Esophagus squamous epithelium (tissue), 5 donors: Measurements from ENCODE around the gene FERMT2. TPM values are rescaled to one million over a fixed set of nuclear protein-coding genes. Genes with fewer than 3 reads are reported as not detected.

ENCODE experiments used
- DNase-seq: peaks from one replicate; lab custom pipeline; 2025; lab: John Stamatoyannopoulos, UW
- H3K27ac ChIP-seq, 4 donors: fragments of 200-600 bp; sonication (generic); one replicate each; pipeline ENCODE4 v1.5.1; 2016 to 2019; ENCODE audit warnings: mild to moderate bottlenecking in 1 of 4
- H3K27me3 ChIP-seq, 4 donors: fragments of 200-600 bp; sonication (generic); 1 replicate in 3 of 4; 2 replicates in 1 of 4; pipeline versions ENCODE4 v1.5.1 to v1.6.0; 2017 to 2021; ENCODE audit warnings: antibody characterized with exemption in 1 of 4
- H3K36me3 ChIP-seq, 3 donors: fragments of 200-600 bp; sonication (generic); one replicate each; pipeline ENCODE4 v1.5.1; 2016 to 2019
- H3K4me1 ChIP-seq, 3 donors: fragments of 200-600 bp; sonication (generic); one replicate each; pipeline ENCODE4 v1.5.1; 2017 to 2019
- H3K4me3 ChIP-seq, 4 donors: fragments of 200-600 bp; sonication (generic); 1 replicate in 3 of 4; 2 replicates in 1 of 4; pipeline ENCODE4 v1.5.1; 2016 to 2019; ENCODE audit warnings: mild to moderate bottlenecking in 2 of 4, moderate library complexity in 1 of 4
- H3K9me3 ChIP-seq, 3 donors: fragments of 200-600 bp; sonication (generic); one replicate each; pipeline ENCODE4 v1.5.1; 2016 to 2019
- POLR2A ChIP-seq, 4 donors: fragments of 450-650 bp; IDR thresholded peaks; one replicate each; pipeline ENCODE4 v1.6.1; 2017; ENCODE audit warnings: antibody characterized with exemption in 4 of 4, mild to moderate bottlenecking in 4 of 4, moderate library complexity in 3 of 4
- WGBS, 2 donors: methylation state at CpG; one replicate each; pipeline ENCODE4 v1.1.5; 2018; 5-methylcytosine and 5-hydroxymethylcytosine counted together
- intact Hi-C: fragments of 100-400 bp; cut with DNase I; formaldehyde crosslinking; loops from one replicate; pipeline ENCODE4 v1.15.0; 2022
- total RNA-seq, 4 donors: library from RNA; depleted of rRNA; stranded (reverse); fragments of >200 nt; gene quantifications; one replicate each; pipeline ENCODE4 v1.1.0, GENCODE V29; 2016
- TF ChIP-seq, protein P1 (sequence below), 6 experiments: fragments of 450-650 bp in 4 of 6; fragments of 200-600 bp in 2 of 6; sonication (generic) in 2 of 6; IDR thresholded peaks; one replicate each; pipeline ENCODE4 v1.5.1; 2016 to 2019; ENCODE audit warnings: antibody characterized with exemption in 6 of 6, mild to moderate bottlenecking in 4 of 6, moderate library complexity in 4 of 6
- donor health status: DM: yes; HTN: yes; CAD: no.

FERMT2 gene
- total RNA-seq, 4 donors from 2014 or later, result 1.7 to 72.1 (median 14.4) TPM

DNA sequence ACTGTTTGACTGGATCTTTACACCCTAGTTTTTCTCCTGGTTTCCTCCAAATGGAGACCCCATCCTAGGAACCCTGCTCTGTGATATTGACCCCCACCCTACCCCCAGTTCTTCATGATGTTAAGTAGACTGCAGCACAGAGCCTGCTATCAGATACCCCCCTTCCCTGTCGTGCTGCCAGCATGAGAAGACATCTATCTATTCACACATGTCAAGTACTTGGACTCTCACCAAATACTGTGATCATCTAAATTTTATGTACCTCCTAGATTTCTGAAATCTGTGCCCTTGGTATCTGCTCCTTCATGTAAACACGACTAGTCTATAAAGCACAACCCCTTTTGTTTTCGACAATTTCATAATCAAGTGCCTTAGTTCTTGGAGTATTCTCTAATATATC is 38.9 kb downstream of the FERMT2 start:
- intact Hi-C loops, result no loop called here
- Histone ChIP-seq H3K27ac (peak overlapping the region in 1 of 4 donors; percentile 2), H3K4me3 (no peak overlapping the region), H3K9me3 (no peaks in the 10 kb centered on the region), H3K4me1 (peaks cover 0 to 6% (median 0%) of the 10 kb centered on the region in 3 donors), H3K27me3 (no peaks in the 10 kb centered on the region), H3K36me3 (no peaks in the 10 kb centered on the region)
- DNase-seq, result no peak
- TF ChIP-seq, protein P1, sequence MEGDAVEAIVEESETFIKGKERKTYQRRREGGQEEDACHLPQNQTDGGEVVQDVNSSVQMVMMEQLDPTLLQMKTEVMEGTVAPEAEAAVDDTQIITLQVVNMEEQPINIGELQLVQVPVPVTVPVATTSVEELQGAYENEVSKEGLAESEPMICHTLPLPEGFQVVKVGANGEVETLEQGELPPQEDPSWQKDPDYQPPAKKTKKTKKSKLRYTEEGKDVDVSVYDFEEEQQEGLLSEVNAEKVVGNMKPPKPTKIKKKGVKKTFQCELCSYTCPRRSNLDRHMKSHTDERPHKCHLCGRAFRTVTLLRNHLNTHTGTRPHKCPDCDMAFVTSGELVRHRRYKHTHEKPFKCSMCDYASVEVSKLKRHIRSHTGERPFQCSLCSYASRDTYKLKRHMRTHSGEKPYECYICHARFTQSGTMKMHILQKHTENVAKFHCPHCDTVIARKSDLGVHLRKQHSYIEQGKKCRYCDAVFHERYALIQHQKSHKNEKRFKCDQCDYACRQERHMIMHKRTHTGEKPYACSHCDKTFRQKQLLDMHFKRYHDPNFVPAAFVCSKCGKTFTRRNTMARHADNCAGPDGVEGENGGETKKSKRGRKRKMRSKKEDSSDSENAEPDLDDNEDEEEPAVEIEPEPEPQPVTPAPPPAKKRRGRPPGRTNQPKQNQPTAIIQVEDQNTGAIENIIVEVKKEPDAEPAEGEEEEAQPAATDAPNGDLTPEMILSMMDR (IDR thresholded peaks at IDR 0.05), result no peak
- no peak for TF ChIP-seq POLR2A (IDR thresholded peaks at IDR 0.05)
- 75 to 80% methylated on average over 3 of the region's 3 CpGs for WGBS, 2 donors

DNA sequence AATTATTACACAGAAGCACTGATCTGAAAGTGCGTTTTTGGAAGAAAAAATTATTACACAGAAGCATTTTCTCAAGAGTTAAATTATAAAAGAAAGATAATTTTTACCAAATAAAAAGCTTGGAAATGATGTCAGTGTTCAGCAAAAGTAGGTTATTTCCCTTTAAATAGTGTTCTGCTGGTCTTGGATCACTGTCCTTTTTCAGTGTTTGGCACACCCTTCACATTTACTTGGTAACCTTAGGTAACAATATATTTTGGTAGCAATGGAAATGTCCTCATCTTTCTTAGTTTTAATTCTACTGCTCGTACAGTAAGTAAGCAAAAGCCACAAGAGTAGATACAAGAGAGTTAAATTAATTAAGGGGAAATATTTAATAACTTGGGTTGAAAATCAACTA is 40.3 kb downstream of the FERMT2 start:
- TF ChIP-seq, protein P1 (IDR thresholded peaks at IDR 0.05), result no peak
- WGBS, 2 donors, result 34 to 61% methylated on average over 2 of the region's 2 CpGs
- H3K9me3 ChIP-seq, result no peaks in the 10 kb centered on the region
- peak overlapping the region in 1 of 4 donors; percentile 40 for H3K27ac ChIP-seq
- no peak for DNase-seq
- H3K27me3 ChIP-seq, result no peaks in the 10 kb centered on the region
- H3K4me1 ChIP-seq, result peaks cover 0 to 18% (median 2%) of the 10 kb centered on the region in 3 donors
- intact Hi-C loops, result no loop called here
- no peak overlapping the region for H3K4me3 ChIP-seq
- no peaks in the 10 kb centered on the region for H3K36me3 ChIP-seq

DNA sequence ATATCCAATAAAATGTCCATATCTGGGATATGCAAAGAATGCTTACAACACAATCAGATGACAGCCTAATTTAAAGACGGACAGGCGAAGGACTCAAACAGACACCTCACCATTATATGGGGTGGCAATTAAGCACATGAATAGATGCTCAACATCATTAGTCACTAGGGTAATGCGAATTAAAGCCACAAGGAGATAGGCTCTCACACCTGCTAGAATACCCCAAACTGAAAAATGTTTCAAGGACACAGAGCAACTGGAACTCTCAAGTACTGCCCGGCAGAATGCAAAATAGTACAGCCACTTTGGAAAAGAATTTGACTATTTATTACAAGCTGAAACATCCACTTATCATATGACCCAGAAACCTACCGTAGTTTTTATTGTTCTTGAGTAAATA is 42.9 kb downstream of the FERMT2 start:
- Histone ChIP-seq H3K4me3 (no peak overlapping the region), H3K27ac (no peak overlapping the region), H3K27me3 (no peaks in the 10 kb centered on the region), H3K9me3 (no peaks in the 10 kb centered on the region), H3K36me3 (no peaks in the 10 kb centered on the region), H3K4me1 (peaks cover 0 to 24% (median 2%) of the 10 kb centered on the region in 3 donors)
- TF ChIP-seq, protein P1 (IDR thresholded peaks at IDR 0.05), result no peak
- no peak for TF ChIP-seq POLR2A (IDR thresholded peaks at IDR 0.05)
- no peak for DNase-seq
- WGBS, 2 donors, result 78 to 93% methylated on average over 5 of the region's 5 CpGs
- intact Hi-C loops, result no loop called here

DNA sequence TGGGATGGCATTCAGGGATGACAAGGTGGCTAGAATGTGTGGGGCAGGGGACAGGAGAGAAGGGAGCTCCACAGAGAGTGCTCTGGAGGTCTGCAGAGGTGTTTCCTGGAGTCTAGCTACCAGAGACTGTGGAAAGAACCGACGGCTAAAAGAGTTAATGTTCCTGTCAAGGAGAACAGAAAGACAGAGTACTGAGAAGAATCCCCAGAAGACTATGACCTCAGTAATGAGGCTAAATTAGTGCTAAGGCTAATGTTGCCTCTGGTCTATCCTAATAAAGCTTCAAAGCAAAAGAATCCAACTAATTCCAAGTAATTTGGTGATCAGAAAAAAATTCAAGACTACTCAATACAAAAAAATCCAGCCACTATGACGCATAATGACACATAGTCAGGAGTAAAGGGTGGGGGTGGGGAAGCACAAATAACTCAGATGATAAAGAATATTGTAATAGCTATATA is 44.7 kb downstream of the FERMT2 start:
- Histone ChIP-seq H3K9me3 (no peaks in the 10 kb centered on the region), H3K27me3 (no peaks in the 10 kb centered on the region), H3K4me1 (peaks cover 0 to 25% (median 2%) of the 10 kb centered on the region in 3 donors), H3K36me3 (no peaks in the 10 kb centered on the region), H3K27ac (peak overlapping the region in 3 of 4 donors; percentile 53 to 59 (median 56)), H3K4me3 (no peak overlapping the region)
- no peak for DNase-seq
- intact Hi-C loops, result no loop called here
- WGBS, 2 donors, result 59 to 63% methylated on average over 3 of the region's 3 CpGs
- TF ChIP-seq, protein P1 (IDR thresholded peaks at IDR 0.05), result no peak
- TF ChIP-seq POLR2A (IDR thresholded peaks at IDR 0.05), result no peak

DNA sequence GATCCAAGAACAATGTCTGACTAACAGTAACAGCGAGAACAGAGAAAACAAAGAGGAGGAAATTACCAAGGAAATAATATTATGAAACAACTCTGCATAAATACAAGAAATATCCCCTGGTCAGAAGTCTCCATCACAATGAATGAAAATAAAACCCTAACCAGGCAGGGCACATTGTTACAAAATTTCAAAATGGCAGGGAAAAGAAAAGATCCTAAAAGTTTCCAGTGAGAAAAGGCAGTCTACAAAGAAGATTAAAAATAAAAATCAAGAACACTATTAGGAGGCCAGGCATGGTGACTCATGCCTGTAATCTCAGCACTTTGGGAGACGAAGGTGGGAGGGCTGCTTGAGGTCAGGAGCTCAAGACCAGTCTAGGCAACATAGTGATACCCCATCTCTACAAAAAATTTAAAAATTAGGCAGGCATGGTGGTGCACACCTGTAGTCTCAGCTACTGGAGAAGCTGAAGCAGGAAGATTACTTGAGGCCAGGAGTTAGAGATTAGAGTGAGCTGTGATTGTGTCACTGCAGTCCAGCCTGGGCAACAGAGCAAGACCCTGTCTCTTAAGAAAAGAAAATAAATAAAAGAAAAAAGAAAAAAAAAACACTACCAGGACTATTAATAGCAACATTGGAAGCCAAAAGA is 47.8 kb downstream of the FERMT2 start:
- Histone ChIP-seq H3K27ac (peak overlapping the region in 1 of 4 donors; percentile 15), H3K36me3 (no peaks in the 10 kb centered on the region), H3K27me3 (no peaks in the 10 kb centered on the region), H3K4me1 (peaks cover 0 to 25% (median 2%) of the 10 kb centered on the region in 3 donors), H3K4me3 (no peak overlapping the region), H3K9me3 (no peaks in the 10 kb centered on the region)
- 27 to 42% methylated on average over 2 of the region's 2 CpGs for WGBS, 2 donors
- TF ChIP-seq, protein P1 (IDR thresholded peaks at IDR 0.05), result no peak
- intact Hi-C loops, result no loop called here
- DNase-seq, result no peak
